GM18498 (cell line): ENCODE measurements around the gene HJV.
A peak's percentile ranks its signal among the peaks of the same experiment; 100 is the strongest.
"Not testable (repeated sequence)": the region's sequence is repeated elsewhere in the genome, so short reads cannot be mapped to it uniquely, and the experiment has no call there.

Experiments
- ATAC-seq: cut with Tn5 transposase; IDR thresholded peaks from one replicate; pipeline ENCODE4 v1.9.1; 2021; ENCODE audit warnings: mild to moderate bottlenecking, moderate library complexity; ENCODE audit not compliant: unreplicated experiment

HJV gene, protein sequence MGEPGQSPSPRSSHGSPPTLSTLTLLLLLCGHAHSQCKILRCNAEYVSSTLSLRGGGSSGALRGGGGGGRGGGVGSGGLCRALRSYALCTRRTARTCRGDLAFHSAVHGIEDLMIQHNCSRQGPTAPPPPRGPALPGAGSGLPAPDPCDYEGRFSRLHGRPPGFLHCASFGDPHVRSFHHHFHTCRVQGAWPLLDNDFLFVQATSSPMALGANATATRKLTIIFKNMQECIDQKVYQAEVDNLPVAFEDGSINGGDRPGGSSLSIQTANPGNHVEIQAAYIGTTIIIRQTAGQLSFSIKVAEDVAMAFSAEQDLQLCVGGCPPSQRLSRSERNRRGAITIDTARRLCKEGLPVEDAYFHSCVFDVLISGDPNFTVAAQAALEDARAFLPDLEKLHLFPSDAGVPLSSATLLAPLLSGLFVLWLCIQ

DNA sequence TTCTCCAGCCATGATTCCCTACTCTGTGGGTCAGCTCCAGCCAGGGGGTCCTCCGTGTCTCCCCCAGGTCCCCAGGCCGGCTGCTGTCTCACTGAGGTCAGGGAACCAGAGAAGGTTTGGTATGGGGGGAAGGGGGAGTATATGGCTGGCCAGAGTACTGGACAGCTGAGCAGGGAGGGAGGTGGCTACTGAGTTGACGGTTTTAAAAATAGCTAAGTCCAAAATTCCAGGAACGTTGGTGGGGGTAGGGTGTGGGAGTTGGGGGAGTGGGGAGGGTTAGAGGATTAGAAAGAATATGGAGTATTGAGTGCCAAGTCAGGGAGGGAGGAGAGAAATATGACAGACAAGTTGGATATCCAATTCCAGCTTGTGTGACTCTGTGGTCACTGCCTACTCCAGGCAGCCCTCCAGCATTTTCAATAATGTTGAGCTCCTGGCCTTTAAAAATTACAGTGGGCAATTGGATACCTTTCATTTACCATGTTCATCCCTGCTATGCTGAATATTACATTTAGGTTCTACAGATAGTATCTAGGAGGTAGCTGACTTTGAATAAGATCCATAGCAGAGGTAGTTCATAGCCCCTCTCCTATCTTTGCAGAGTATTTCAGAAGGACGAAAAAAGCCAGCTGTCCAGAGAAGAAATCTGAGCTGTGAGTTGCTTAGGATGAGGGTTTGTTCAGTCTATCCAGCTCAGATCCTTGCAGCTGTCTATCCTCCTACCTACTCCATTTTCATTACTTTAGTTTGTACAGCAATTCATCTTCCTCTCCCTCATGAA, at the start of gene HJV:
HJV (minus strand) TSS at position 114 of the 781 bp plus-strand sequence. CDS start 1,504 bp downstream, outside the sequence.
- ATAC-seq = no peak

DNA sequence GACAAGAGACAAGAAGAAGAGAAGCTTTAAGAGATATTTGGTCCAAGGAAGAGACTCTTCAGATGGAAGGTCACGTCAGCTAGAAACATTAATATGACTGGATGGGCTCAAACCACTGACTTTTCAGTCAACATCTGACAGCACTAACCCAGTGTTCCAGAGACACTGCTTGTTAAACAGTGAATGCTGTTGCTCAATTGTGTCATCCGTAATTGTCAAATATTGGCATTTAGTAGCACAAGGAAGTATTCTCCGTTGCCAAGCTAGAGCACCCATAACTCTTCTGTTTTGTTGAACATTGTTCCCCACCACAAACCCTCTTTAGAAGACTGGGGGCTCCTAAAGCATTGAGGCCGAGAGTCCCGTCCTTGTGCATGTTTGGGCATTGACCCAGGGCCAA, 37.6 kb upstream of the HJV start:
- ATAC-seq = not testable (repeated sequence)

DNA sequence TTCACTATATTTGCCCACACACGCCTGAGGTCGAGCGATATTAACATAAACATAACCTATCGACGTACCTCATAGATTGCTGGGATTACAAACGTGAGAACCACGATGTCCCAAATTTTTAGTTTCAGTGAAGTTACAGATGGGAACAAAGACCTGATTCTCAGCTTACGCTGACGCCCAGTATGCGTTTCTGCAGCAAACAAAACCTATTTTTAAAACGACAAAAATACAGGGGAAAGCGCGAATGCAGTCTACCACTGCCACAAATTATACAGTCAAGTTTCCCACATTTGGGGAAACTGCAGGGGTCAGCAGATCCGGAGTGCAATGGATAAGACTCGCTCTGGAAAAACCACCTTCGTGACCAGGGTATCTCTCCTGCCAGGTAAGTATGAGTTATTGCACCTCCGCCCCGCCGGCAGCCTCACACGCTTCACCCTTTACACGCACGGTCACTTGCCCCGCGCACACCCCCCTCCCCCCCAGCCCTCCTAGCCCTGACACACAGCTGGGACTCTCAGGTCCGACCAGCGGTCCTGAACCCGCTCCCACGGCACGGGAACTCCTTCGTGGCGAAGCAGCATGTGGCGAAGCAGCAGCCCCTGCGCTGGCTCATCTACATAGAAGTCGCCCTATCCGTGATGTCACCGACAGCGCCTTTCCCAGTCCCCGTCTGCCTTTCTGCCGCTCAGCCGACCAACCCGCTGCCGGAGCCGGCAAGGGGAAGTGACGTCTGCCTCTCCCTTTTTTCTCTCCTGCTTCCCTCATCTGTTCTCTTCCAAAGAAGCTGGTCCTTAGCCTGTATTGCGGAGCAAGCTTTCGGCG, 30.5 kb upstream of the HJV start:
- peak; percentile 76 for ATAC-seq

DNA sequence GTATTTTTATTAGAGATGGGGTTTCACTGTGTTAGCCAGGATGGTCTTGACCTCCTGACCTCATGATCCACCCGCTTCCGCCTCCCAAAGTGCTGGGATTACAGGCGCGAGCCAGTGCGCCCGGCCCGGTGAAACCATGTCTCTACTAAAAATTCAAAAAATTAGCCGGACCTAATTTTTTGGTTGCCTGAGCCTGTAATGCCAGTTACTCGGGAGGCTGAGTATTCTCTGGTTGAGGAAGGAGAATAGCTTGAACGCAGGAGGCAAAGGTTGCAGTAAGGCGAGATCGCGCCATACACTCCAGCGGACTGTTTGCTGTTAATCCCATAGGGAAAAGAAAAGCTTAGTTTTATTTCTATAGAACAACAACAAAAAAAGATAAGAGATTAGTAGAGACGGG, 29.9 kb upstream of the HJV start:
- no peak for ATAC-seq

DNA sequence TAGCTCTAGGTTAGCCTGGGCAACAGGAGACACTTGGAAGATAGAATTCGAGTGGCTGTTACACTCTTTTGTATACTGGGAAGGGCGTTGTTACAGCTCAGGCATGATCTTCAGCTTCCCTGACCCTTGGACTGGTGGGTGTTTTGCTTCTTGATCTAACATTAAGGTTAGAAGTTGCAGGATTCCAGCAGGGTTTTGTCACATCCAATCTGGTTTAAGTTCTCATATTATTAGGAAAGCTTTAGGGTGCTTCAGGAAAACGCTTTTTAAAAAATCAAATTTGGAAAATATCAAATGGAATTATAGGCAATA, 29.1 kb upstream of the HJV start:
- ATAC-seq = not testable (repeated sequence)

DNA sequence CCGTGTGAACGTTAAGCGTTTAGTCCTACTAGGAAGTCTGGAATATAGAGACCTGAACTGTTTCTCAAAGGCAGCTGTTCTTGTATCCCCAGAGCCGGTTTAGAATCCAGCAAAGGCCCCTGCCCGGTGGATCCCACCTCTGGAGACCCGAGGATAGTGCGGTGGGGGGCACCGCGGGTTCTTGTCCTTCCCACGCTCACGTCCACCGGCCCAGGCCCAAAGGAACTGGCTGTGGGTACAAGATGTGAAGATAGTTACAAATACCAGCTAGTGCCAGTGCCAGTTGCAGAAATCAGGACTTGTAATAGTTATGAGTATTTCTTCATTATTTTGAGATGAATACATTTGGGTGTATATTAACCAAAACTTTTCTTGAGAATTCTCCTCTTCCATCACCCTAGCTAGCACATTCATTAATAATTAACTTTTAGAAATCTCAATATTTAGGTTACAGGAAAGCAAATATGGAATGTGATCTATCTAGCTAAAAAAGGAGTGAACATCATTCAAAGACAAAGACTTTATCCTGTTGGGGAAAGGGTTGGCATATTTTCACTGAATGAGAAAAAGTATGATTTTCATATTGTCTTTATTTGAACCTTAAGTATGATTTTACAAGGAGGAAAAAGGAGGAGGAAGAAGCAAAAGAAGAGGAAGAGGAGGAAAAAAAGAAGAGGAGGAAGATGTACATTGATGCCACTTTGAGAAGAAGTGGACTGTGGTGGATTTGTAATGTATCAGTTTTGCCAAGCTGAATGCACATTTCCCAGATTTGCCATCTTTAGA, 28.5 kb upstream of the HJV start:
- ATAC-seq = not testable (repeated sequence)

DNA sequence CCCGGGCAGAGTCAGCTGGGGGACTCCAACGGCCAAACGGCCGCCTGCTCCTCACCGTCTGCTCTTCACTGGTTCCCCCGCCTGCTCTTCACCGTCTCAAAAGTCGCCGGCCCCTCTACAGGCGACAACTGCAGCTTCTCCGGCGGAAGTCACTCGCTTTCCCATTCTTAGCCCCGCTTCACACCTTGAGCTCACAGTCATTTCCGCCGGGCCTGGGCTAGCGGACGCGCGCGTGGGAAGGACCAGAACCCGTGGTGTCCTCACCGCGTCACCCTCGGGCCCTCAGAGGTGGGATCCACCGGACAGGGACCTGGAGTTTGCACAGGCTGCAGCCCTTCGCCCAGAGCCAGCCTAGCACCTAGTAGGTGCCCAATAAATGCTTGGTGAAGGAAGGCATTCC, 27.9 kb upstream of the HJV start:
- no peak for ATAC-seq

DNA sequence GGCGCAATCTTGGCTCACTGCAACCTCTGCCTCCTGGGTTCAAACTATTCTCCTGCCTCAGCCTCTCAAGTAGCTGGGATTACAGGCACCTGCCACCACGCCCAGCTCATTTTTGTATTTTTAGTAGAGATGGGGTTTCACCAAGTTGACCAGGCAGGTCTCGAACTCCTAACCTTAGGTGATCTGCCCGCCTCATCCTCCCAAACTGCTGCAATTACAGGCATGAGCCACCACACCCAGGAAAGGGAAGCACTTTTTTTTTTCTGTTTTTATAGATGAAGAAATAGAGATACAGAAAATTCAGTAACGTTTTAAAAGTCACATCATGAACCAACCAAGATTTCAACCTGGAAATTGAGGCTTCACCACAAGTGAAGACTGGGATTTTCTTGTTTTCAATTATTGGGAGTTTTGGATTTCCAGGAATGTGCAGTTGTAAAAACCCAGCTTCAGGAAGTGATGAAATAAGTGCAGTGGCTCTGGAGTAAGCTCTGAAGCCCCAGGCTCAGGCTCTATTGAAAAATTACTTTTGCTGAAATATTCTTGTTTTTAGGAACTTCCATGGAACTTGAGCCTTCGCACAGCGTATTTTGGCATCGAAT, 27.1 kb upstream of the HJV start:
- ATAC-seq = not testable (repeated sequence)

DNA sequence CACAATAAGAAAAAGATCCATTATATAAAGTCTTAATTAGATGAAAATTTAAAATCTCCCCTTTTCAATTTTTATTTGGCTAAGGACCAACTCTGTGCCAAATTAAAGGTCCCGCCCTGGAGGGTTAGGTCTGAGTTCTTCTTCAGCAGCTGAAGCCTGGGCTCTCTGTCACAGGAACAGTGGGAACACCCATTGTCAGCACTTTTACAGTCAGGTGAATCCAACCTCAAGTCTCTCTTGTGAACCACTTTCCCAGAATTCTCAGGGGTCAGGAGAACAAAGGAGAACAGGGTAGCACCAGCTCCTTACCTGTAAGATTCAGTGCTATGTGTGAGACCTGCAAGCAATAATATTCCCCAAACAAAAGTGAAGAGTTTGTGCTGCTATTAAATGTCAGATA, 25.1 kb upstream of the HJV start:
- no peak for ATAC-seq

DNA sequence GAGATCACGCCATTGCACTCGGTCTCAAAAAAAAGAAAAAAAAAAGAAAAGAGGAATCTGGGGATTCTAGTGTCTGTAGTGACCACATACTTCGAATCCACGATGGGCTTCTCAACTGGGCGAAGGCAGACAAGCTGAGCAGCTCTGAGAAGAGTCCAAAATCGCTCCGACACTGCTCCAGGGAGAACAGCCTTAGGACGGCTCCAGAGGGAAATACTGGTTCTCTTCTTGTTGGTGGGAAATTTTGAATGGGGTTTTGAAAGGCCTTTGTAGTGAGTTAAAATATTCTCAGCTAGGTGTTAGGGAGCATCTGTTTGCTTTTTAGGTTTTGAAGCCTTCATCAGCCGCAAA, 18.3 kb upstream of the HJV start:
- ATAC-seq = no peak

DNA sequence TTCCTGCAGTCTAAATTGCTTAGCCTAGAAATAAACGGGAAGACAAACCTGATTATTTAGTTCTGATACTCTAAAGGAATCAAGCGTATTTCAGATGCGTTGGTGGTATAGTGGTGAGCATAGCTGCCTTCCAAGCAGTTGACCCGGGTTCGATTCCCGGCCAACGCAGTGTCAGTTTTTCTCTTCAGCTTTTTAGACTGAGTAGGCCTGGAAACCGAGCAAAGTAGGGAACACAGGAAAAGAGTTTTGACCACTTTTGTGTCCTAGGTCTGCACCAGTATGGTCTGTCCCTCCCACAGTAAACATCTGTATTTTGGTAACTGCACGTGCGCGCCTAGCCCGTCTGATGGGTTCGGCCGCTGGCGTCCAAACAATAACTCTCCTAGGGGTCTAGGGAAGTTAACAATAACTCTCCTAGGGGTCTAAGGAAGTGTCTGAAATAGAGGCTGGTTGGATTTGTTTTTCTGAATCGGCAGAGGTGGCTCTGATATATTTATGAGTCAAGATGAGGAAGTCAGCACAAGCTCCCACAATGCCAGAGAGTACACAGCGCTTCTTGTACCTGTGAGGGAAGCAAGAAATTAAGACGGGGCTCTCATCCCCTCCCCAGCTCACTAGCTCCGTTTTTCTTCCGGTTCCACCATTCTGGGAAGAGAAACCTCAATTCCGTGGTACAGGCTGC, 15.6 kb upstream of the HJV start:
- ATAC-seq = peak; percentile 34

DNA sequence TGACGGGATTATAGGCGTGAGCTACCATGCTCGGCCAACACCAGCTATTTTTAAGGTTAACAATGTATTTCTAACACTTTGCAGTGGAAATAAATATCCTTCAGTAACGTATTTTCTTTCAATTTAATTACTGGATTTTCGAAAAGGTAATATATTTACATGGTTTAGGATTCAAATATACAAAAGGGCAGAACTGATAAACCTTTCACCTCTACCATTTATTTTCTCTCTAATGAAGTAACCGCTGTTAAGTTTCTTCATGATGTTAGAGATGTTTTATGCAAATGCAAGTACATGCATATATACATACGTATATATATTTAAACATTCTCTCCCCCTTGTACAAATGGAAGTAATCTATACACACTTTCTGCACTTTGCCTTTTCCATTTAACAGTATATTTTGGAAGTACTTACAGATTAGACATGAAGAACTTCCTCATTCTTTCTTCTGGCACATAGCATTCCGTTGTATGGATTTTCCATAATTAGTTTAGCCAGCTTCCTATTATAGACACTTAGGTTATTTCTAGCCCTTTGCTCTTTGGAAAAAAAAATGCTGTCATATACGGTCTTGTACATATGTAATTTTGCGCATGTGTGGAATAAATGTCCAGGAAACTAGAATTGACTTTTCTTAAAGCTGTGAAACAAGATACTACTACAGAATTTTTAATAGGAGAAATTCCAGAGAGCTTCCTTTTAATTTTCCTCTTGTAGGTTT, 14.9 kb upstream of the HJV start:
- no peak for ATAC-seq

DNA sequence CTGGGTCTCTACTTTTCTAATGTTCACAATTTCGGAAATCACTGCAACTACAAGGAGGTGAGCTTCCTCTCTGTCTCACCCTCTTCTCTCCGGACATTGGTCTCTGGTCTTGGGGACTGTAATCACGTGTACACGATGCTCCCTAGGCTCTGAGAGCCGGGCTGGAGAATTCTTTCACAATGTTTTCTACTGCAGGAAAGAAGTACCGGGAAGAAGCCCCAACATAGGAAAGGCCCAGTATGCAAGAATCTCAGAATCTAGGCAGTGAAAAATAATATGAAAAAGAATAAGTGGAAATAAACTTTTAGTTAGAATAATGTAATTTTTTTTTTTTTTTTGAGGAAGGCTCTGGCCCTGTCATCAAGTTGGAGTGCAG, 13.5 kb upstream of the HJV start:
- no peak for ATAC-seq

DNA sequence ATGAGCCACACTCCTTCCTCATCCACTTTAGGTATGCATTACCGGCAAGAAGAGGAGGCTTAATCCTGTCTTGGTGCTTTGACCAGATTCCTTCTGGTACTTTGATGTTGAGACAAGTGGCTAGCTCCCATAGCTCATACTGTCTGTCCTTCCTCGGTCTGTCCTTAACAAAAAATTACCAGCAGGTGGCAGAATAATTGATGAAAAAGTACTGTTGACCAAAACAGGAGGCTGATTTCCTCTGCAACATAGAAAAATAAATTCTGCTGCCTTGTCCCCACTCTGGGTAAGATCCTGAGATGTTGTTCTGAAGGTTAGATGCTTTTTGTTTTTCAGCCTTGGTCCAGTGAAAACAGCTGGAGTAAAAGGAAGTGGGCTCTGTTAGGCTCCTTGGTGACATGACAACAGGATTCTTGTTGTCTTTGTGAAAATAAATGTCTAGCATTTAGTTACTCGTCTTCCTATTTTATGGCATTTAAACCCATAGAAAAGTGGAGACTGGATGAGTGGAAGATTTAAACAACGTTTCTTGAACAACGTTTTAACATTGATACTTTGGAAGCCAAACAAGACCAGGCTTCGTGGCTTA, 11.2 kb upstream of the HJV start:
- no peak for ATAC-seq

DNA sequence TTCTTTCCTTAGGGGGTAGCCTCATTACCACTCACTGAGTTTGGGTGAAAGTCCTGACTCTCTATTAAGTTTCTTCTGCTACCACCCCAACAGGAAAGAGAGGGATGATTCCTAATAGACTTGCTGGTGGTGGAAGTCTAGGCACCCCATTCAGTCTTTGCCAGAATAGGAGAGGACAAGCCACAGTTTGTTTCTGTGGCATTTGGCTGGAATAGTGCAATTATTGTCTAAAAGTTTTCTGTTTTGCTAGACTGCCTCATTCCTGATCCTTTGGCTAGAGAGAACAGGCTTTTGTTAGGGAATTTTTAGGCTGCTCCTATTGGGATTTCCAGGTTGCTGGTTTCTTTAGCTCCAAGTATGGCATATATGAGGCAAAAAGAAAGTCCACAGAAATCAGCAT, 9.9 kb upstream of the HJV start:
- ATAC-seq = no peak

DNA sequence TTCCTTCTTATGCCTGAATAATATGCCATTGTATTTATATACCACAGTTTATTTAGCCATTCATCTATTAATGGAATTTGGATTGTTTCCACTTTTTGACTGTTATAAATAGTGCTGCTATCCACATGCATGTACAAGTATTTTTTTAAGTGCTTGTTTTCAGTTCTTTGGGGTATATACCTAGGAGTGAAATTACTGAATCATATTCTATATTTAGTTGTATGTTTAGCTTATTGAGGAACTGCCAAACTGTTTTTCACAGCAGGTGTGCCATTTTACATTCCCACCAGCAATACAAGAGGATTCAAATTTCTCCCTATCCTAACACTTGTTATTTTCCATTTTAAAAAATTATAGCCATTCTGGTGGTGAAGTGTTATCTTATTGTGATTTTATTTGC, 7.6 kb upstream of the HJV start:
- no peak for ATAC-seq

DNA sequence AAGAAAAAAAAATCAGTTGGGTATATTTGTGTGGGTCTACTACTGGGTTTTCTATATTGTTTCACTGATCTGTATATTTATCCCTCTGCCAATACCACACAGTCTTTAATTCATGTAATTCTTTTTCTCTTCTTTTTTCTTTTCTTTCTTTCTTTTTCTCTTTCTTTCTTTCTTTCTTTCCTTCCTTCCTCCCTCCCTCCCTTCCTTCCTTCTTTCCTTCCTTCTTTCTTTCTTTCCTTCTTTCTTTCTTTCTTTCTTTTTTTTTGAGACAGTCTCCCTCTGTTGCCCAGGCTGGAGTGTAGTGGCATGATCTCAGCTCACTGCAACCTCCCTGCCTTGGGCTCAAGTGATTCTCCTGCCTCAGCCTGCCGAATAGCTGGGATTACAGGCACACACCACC, 5.1 kb upstream of the HJV start:
- not testable (repeated sequence) for ATAC-seq

DNA sequence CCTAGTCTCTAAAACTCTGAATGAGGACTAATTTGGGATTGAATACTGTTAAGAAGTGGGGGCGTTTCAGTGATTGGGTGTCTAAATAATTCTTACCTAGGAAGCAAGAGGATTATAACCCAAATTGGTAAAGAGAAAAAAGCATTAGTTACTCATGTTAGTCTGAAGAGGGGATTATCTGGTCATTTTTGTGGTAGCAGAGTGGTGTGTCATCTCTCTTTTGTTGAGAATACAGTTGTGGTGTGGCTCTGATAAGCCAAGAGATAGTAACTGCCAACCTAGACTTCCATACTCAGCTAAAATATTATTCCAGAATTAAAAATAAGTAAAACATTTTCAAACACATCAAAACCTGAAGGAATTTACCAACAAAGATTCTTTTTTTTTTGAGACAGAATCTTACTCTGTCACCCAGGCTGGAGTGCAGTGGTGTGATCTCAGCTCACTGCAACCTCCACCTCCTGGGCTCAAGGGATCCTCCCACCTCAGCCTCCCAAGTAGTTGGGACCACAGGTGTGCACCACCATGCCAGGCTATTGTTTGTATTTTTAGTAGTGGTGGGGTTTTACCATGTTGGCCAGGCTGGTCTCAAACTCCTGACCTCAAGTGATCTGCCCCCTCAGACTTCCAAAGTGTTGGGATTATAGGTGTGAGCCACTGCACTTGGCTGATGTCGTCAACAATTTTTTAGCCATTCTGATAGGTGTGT, 4.4 kb upstream of the HJV start:
- not testable (repeated sequence) for ATAC-seq
